H1 (cell line): ENCODE results near the gene PTGIR. TPM values are rescaled to one million over a fixed set of nuclear protein-coding genes. Genes with fewer than 3 reads are reported as not detected.

Experiments used
- CTCF ChIA-PET: fragments of 300-600 bp; sonication (Branson Sonifier 250); formaldehyde crosslinking; loops from one replicate; lab custom pipeline; 2021; ENCODE audit not compliant: partially characterized antibody; lab: Charles Lee
- POLR2A ChIA-PET: fragments of 300-600 bp; sonication (Branson Sonifier 250); formaldehyde crosslinking; loops from one replicate; lab custom pipeline; 2021; ENCODE audit warnings: inconsistent platforms; ENCODE audit not compliant: partially characterized antibody; lab: Charles Lee
- DNase-seq, 2 experiments: peaks; one replicate each; pipeline versions ENCODE4 v3.0.0 to v3.0.0-alpha.2; 2010 to 2022; ENCODE audit warnings: low spot score in 2 of 2, low read depth in 1 of 2, mixed read lengths in 1 of 2
- FAIRE-seq: peaks from 2 replicates; lab custom pipeline; 2011; peaks lifted over from hg19 to GRCh38; lab: Jason Lieb, UNC
- H2AFZ ChIP-seq: 2 replicates; pipeline ENCODE4 v1.8.1; 2012; ENCODE audit warnings: low read length, inconsistent platforms
- H2AK5ac ChIP-seq: 2 replicates; pipeline ENCODE4 v1.6.1; 2013; ENCODE audit warnings: low read depth, low read length
- H2BK120ac ChIP-seq: replicated peaks from 2 replicates; pipeline ENCODE3; 2013; ENCODE audit warnings: low read depth, low read length, inconsistent platforms
- H2BK12ac ChIP-seq: 2 replicates; pipeline ENCODE4 v1.6.1; 2013; ENCODE audit warnings: low read depth, low read length
- H2BK15ac ChIP-seq: 2 replicates; pipeline ENCODE4 v1.6.1; 2013; ENCODE audit warnings: low read length
- H2BK20ac ChIP-seq: 2 replicates; pipeline ENCODE4 v1.6.1; 2013; ENCODE audit warnings: low read length
- H2BK5ac ChIP-seq: 2 replicates; pipeline ENCODE4 v1.6.1; 2013; ENCODE audit warnings: low read depth, low read length
- H3K14ac ChIP-seq: 2 replicates; pipeline ENCODE4 v1.6.1; 2013; ENCODE audit warnings: inconsistent platforms; ENCODE audit not compliant: insufficient read length
- H3K18ac ChIP-seq: 2 replicates; pipeline ENCODE4 v1.6.1; 2013; ENCODE audit warnings: low read length; ENCODE audit errors: extremely low read depth
- H3K23ac ChIP-seq: 2 replicates; pipeline ENCODE4 v1.6.1; 2013; ENCODE audit warnings: inconsistent platforms; ENCODE audit not compliant: insufficient read length
- H3K23me2 ChIP-seq: 2 replicates; pipeline ENCODE4 v1.6.1; 2013; ENCODE audit warnings: low read depth, low read length
- H3K27ac ChIP-seq: 2 replicates; pipeline ENCODE4 v1.6.1; 2011; ENCODE audit warnings: low read depth, low read length, inconsistent platforms
- H3K27me3 ChIP-seq, 4 experiments: replicated peaks in 1 of 4; 1 replicate in 1 of 4; 2 replicates in 3 of 4; pipeline versions ENCODE4 v1.6.1 to v1.8.1; 2011 to 2013; ENCODE audit warnings: low read length in 3 of 4, mild to moderate bottlenecking in 3 of 4, inconsistent platforms in 2 of 4, mixed read lengths in 2 of 4, moderate library complexity in 1 of 4; ENCODE audit not compliant: control insufficient read depth in 3 of 4, insufficient read depth in 3 of 4; ENCODE audit errors: extremely low read depth in 1 of 4
- H3K36me3 ChIP-seq, 4 experiments: 2 replicates each; pipeline versions ENCODE4 v1.6.1 to v1.8.1; 2011 to 2013; ENCODE audit warnings: mild to moderate bottlenecking in 4 of 4, low read length in 3 of 4, moderate library complexity in 2 of 4, control low read depth in 1 of 4, inconsistent platforms in 1 of 4; ENCODE audit not compliant: insufficient read depth in 4 of 4, control insufficient read depth in 2 of 4
- H3K4ac ChIP-seq: replicated peaks from 2 replicates; pipeline ENCODE3; 2013; ENCODE audit warnings: low read length, low read depth, mixed read lengths, inconsistent platforms; ENCODE audit not compliant: insufficient read length
- H3K4me1 ChIP-seq, 4 experiments: replicated peaks in 1 of 4; 1 replicate in 1 of 4; 2 replicates in 3 of 4; pipeline versions ENCODE4 v1.6.1 to v1.8.1; 2011 to 2013; ENCODE audit warnings: low read length in 3 of 4, inconsistent platforms in 2 of 4, mixed read lengths in 1 of 4; ENCODE audit not compliant: insufficient read depth in 4 of 4, control insufficient read depth in 3 of 4
- H3K4me2 ChIP-seq, 2 experiments: 2 replicates each; pipeline versions ENCODE4 v1.6.1 to v1.8.1; 2011 to 2013; ENCODE audit warnings: low read depth in 2 of 2, low read length in 2 of 2, control low read depth in 1 of 2, inconsistent platforms in 1 of 2, mild to moderate bottlenecking in 1 of 2; ENCODE audit not compliant: insufficient read depth in 1 of 2
- H3K4me3 ChIP-seq, 4 experiments: fragments of 200-600, 300-600 bp in 1 of 4; sonication (generic), shearing (Covaris generic), sonication (Bioruptor Twin) in 1 of 4; 2 replicates each; pipeline versions ENCODE4 v1.5.1 to v1.8.1; 2011 to 2016; ENCODE audit warnings: low read length in 4 of 4, low read depth in 3 of 4, control low read depth in 2 of 4, inconsistent platforms in 2 of 4, mild to moderate bottlenecking in 2 of 4, mixed read lengths in 1 of 4, moderate library complexity in 1 of 4; ENCODE audit not compliant: insufficient read depth in 2 of 4; ENCODE audit errors: extremely low read depth in 1 of 4
- H3K56ac ChIP-seq: replicated peaks from 2 replicates; pipeline ENCODE3; 2013; ENCODE audit warnings: low read depth, mild to moderate bottlenecking, mixed read lengths, low read length, inconsistent platforms; ENCODE audit not compliant: insufficient read length
- H3K79me1 ChIP-seq: 2 replicates; pipeline ENCODE4 v1.6.1; 2013; ENCODE audit warnings: low read depth, low read length, control low read depth
- H3K79me2 ChIP-seq, 2 experiments: 2 replicates each; pipeline versions ENCODE4 v1.6.1 to v1.8.1; 2012 to 2013; ENCODE audit warnings: low read length in 2 of 2, mild to moderate bottlenecking in 2 of 2, inconsistent platforms in 1 of 2; ENCODE audit not compliant: insufficient read depth in 2 of 2, control insufficient read depth in 1 of 2
- H3K9ac ChIP-seq, 4 experiments: replicated peaks in 1 of 4; 1 replicate in 1 of 4; 2 replicates in 3 of 4; pipeline versions ENCODE4 v1.6.1 to v1.8.1; 2011 to 2013; ENCODE audit warnings: low read depth in 3 of 4, low read length in 3 of 4, control low read depth in 2 of 4, mild to moderate bottlenecking in 2 of 4, moderate library complexity in 2 of 4, inconsistent platforms in 1 of 4; ENCODE audit errors: extremely low read depth in 1 of 4
- H3K9me3 ChIP-seq, 2 experiments: 2 replicates each; pipeline versions ENCODE4 v1.6.1 to v1.8.1; 2012 to 2013; ENCODE audit warnings: mild to moderate bottlenecking in 2 of 2, moderate library complexity in 2 of 2, control low read depth in 1 of 2, inconsistent platforms in 1 of 2, low read depth in 1 of 2, low read length in 1 of 2, mixed read lengths in 1 of 2; ENCODE audit not compliant: insufficient read depth in 2 of 2
- H4K20me1 ChIP-seq, 2 experiments: replicated peaks in 1 of 2; 2 replicates each; pipeline versions ENCODE3 to v1.8.1; 2011 to 2013; ENCODE audit warnings: inconsistent platforms in 2 of 2, low read length in 2 of 2, mild to moderate bottlenecking in 1 of 2; ENCODE audit not compliant: insufficient read depth in 2 of 2, control insufficient read depth in 1 of 2
- H4K5ac ChIP-seq: 2 replicates; pipeline ENCODE4 v1.6.1; 2013; ENCODE audit warnings: low read length, low read depth, mixed read lengths, inconsistent platforms; ENCODE audit not compliant: insufficient read length
- H4K8ac ChIP-seq: 2 replicates; pipeline ENCODE4 v1.8.0; 2013; ENCODE audit warnings: mild to moderate bottlenecking, moderate library complexity, low read length, inconsistent platforms; ENCODE audit not compliant: insufficient read depth; ENCODE audit errors: extremely low read depth
- H4K91ac ChIP-seq: replicated peaks from 2 replicates; pipeline ENCODE3; 2013; ENCODE audit warnings: low read length, mixed read lengths, inconsistent platforms; ENCODE audit not compliant: insufficient read length
- CBX5 ChIP-seq: fragments of 300-800, 300-1000 bp; sonication (generic); IDR thresholded peaks from 2 replicates; pipeline ENCODE4 v1.7.1; 2016; ENCODE audit warnings: antibody characterized with exemption, low read length, low read depth
- CHD2 ChIP-seq: IDR thresholded peaks from 2 replicates; pipeline ENCODE4 v1.6.1; 2012; ENCODE audit warnings: low read length, improper control_type of control experiment
- CTBP2 ChIP-seq: IDR thresholded peaks from 2 replicates; pipeline ENCODE4 v1.7.0; 2011; ENCODE audit warnings: borderline replicate concordance, mild to moderate bottlenecking, moderate library complexity, mixed read lengths, low read length; ENCODE audit not compliant: insufficient read depth, insufficient read length
- JUND ChIP-seq: IDR thresholded peaks from 2 replicates; pipeline ENCODE4 v1.6.1; 2011; ENCODE audit warnings: mild to moderate bottlenecking, improper control_type of control experiment, low read length
- RAD21 ChIP-seq, 2 experiments: IDR thresholded peaks in 1 of 2; conservative IDR thresholded peaks in 1 of 2; 2 replicates each; pipeline ENCODE4 v1.6.1; 2011; ENCODE audit warnings: low read depth in 2 of 2, low read length in 2 of 2, improper control_type of control experiment in 1 of 2, inconsistent platforms in 1 of 2, mild to moderate bottlenecking in 1 of 2, moderate library complexity in 1 of 2
- SIN3A ChIP-seq, 2 experiments: IDR thresholded peaks in 1 of 2; conservative IDR thresholded peaks in 1 of 2; 2 replicates each; pipeline ENCODE4 v1.6.1; 2011 to 2012; ENCODE audit warnings: low read length in 2 of 2, improper control_type of control experiment in 1 of 2, low read depth in 1 of 2, mild to moderate bottlenecking in 1 of 2
- SP1 ChIP-seq: IDR thresholded peaks from 2 replicates; pipeline ENCODE4 v1.6.1; 2011; ENCODE audit warnings: low read depth, low read length
- SP4 ChIP-seq: IDR thresholded peaks from 2 replicates; pipeline ENCODE4 v1.6.1; 2012; ENCODE audit warnings: low read length, inconsistent platforms
- SUZ12 ChIP-seq: fragments of 200-600 bp; sonication (generic); IDR thresholded peaks from 2 replicates; pipeline ENCODE4 v1.6.1; 2012; ENCODE audit warnings: mild to moderate bottlenecking, inconsistent platforms, low read length, moderate library complexity, mixed read lengths
- YY1 ChIP-seq: IDR thresholded peaks from 2 replicates; pipeline ENCODE4 v1.6.1; 2011; ENCODE audit warnings: low read depth, mild to moderate bottlenecking, low read length
- WGBS, 2 experiments: shearing (Covaris generic) in 1 of 2; methylation state at CpG; one replicate each; pipeline versions ENCODE4 v1.1.6 to v1.1.7; 2013 to 2015; ENCODE audit warnings: low lambda C conversion rate in 2 of 2, mixed read lengths in 2 of 2, inconsistent platforms in 1 of 2, low coverage in 1 of 2, missing lambda C conversion rate in 1 of 2; ENCODE audit not compliant: insufficient replicate concordance in 2 of 2, insufficient coverage in 1 of 2, insufficient read length in 1 of 2; ENCODE audit errors: extremely low coverage in 1 of 2, missing lambda C conversion rate in 1 of 2; 5-methylcytosine and 5-hydroxymethylcytosine counted together
- polyA plus RNA-seq, 7 experiments: library from polyadenylated mRNA; depleted of rRNA in 3 of 7; stranded (reverse) in 5 of 7; unstranded in 2 of 7; fragments of >200 nt in 5 of 7; fragments of 200-250 nt in 2 of 7; gene quantifications; 1 replicate in 5 of 7; 2 replicates in 1 of 7; 4 replicates in 1 of 7; pipeline versions ENCODE4 v1.2.1 to v1.2.3, GENCODE V29; 2011 to 2013; ENCODE audit warnings: missing spikeins in 2 of 7, mixed read lengths in 2 of 7
- total RNA-seq: library from RNA; stranded (reverse); fragmentation: NEBNext Ultra II Directional; extraction: Animal tissue kit (Norgen Biotek cat#: 25700); gene quantifications from 2 replicates; pipeline ENCODE4 v1.2.1, GENCODE V29; 2021

Gene PTGIR
- total and polyA plus RNA-seq, 2 of the 8 experiments (the other 6 are each of a cell fraction or from before 2014, with no cell fraction given) = 0.15 TPM; not detected in 1

GRCh38 chr19:46591254-46591653 is 33.6 kb downstream of the PTGIR start:
- Histone ChIP-seq H3K27me3 (no peaks in the 10 kb centered on the region), H3K4ac (no peak overlapping the region), H3K79me2 (no peaks in the 10 kb centered on the region), H2BK5ac (no peak overlapping the region), H2BK20ac (no peak overlapping the region), H4K91ac (no peak overlapping the region), H3K36me3 (no peaks in the 10 kb centered on the region), H3K9ac (no peak overlapping the region), H3K23ac (no peak overlapping the region), H4K20me1 (no peaks in the 10 kb centered on the region), H4K8ac (no peak overlapping the region), H2AK5ac (no peak overlapping the region), H2BK120ac (no peak overlapping the region), H2BK12ac (no peak overlapping the region), H3K9me3 (no peaks in the 10 kb centered on the region), H3K4me1 (no peaks in the 10 kb centered on the region), H3K4me3 (no peak overlapping the region), H3K18ac (no peak overlapping the region), H4K5ac (no peak overlapping the region), H2BK15ac (no peak overlapping the region), H3K56ac (no peak overlapping the region), H3K27ac (no peak overlapping the region), H3K23me2 (0 out of 2 replicates have a peak, but pooled peaks cover 1% of the 10 kb centered on the region), H3K79me1 (no peaks in the 10 kb centered on the region), H3K4me2 (no peak overlapping the region), H2AFZ (no peak overlapping the region), H3K14ac (no peak overlapping the region)
- 85% methylated on average over 4 of the region's 4 CpGs; no CpG with 5 or more reads in 1 of the 2 experiments for WGBS, 2 experiments
- ChIA-PET CTCF (interaction anchor here (1.0 to 2.4 kb wide), 3 partner anchors 19 to 77 kb away, joined by 3 to 6 read pairs (median 4); no protein-coding TSS in a partner anchor), POLR2A (no interaction called here)
- TF ChIP-seq CHD2 = no peak
- TF ChIP-seq CTBP2 = no peak
- TF ChIP-seq SIN3A (conservative IDR thresholded peaks at IDR 0.05 in 1 of 2, IDR thresholded peaks at IDR 0.05 in 1 of 2; ENCODE audit: low read depth in 1 of 2, low read length in 2 of 2) = no peak
- TF ChIP-seq RAD21 (IDR thresholded peaks at IDR 0.05 in 1 of 2, conservative IDR thresholded peaks at IDR 0.05 in 1 of 2; ENCODE audit: low read depth in 2 of 2, low read length in 2 of 2) = no peak
- TF ChIP-seq JUND = no peak
- no peak for TF ChIP-seq SP1
- no peak for TF ChIP-seq SP4
- no peak for TF ChIP-seq SUZ12
- no peak for TF ChIP-seq YY1
- no peak for TF ChIP-seq CBX5
- FAIRE-seq (no peak), DNase-seq (no peak)
